ENCODE data around the gene APOC3.

APOC3 gene

DNA sequence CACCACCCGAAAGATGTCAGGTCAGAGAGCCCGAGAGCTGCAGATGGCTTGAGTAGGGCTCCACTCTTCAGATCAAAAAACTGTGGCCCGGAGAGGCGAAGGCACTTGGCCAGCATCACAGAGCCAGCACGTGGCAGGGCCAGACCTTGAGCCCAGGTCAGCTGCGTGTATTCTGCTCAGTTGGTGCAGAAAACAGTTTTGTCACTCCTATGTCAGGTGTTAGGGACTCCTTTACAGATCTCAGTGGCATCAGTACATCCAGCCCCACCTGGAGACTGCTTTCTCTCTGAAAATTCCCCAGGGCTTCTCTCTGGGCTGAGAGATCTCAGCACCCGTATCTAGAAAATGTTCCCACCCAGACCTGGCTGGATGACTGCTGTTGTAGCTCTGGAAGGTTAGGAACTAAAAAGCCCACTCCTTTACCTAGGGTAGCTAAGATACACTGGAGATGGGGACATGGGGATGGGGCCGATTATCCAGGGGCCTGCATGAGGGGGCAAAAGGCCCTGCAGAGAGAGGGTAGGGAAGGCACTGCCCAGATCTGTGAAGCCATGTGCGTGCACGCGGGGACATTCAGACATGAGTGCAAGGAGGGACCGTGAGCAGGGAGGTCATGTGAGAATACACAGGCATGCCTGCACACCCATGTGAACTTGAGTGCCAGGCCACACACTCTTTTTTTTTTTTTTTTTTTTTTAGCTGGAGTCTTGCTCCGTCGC is 4.3 kb downstream of the APOC3 start:
- TF ChIP-seq, protein P1, sequence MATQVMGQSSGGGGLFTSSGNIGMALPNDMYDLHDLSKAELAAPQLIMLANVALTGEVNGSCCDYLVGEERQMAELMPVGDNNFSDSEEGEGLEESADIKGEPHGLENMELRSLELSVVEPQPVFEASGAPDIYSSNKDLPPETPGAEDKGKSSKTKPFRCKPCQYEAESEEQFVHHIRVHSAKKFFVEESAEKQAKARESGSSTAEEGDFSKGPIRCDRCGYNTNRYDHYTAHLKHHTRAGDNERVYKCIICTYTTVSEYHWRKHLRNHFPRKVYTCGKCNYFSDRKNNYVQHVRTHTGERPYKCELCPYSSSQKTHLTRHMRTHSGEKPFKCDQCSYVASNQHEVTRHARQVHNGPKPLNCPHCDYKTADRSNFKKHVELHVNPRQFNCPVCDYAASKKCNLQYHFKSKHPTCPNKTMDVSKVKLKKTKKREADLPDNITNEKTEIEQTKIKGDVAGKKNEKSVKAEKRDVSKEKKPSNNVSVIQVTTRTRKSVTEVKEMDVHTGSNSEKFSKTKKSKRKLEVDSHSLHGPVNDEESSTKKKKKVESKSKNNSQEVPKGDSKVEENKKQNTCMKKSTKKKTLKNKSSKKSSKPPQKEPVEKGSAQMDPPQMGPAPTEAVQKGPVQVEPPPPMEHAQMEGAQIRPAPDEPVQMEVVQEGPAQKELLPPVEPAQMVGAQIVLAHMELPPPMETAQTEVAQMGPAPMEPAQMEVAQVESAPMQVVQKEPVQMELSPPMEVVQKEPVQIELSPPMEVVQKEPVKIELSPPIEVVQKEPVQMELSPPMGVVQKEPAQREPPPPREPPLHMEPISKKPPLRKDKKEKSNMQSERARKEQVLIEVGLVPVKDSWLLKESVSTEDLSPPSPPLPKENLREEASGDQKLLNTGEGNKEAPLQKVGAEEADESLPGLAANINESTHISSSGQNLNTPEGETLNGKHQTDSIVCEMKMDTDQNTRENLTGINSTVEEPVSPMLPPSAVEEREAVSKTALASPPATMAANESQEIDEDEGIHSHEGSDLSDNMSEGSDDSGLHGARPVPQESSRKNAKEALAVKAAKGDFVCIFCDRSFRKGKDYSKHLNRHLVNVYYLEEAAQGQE (IDR thresholded peaks at IDR 0.05; ENCODE audit: insufficient read depth in 1 of 2, low read depth in 2 of 2, low read length in 2 of 2), result no peak
- TF ChIP-seq SIN3A (IDR thresholded peaks at IDR 0.05; ENCODE audit: borderline replicate concordance, insufficient read depth, low read length) (no peak), TAF1 (IDR thresholded peaks at IDR 0.05; ENCODE audit: borderline replicate concordance, insufficient read depth, low read length) (no peak), FOXP2 (optimal IDR thresholded peaks at IDR 0.05; ENCODE audit: borderline replicate concordance, extremely low read depth, extremely low read length, insufficient read depth) (no peak), POLR2AphosphoS5 (IDR thresholded peaks at IDR 0.05; ENCODE audit: low read depth, low read length) (no peak)

DNA sequence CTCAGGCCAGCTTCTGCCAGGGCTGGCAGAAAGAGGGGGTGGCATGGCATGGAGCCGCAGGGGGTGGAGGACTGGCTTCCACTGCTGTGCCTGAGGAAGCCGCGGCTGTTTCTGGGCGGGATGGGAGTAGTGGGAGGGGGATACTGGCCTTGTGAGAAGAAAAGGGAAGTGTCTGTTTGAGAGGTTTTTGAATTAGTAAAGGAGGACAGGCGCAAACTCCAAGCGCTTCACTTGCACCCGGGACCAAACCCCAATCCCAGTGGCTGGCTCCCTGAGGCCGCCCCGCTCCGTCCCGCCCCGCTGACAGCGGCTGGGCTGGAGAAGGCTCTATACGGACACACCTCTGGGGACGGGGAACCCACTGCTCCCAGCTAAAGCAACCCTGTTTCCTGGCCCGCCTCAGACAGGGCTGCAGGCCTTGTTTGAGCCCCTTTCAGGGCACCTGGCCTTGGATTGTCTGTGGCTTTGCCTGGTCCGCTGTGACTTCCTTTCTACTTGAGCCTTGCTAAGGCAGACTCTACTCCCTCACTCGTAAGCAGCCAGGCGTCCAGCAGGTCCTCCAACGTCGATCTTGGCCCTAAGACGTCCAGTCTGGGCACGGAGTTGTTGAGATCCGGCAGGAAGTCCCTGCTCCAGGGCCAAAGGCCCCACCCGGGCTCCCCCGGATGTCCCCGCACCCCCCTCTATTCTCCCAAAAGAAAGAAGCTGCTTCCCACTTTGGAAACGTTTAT is 5.5 kb downstream of the APOC3 start:
- TF ChIP-seq, protein P1 (IDR thresholded peaks at IDR 0.05; ENCODE audit: insufficient read depth in 1 of 2, low read depth in 2 of 2, low read length in 2 of 2), result no peak
- TF ChIP-seq FOXP2 (optimal IDR thresholded peaks at IDR 0.05; ENCODE audit: borderline replicate concordance, extremely low read depth, extremely low read length, insufficient read depth) (no peak), SIN3A (IDR thresholded peaks at IDR 0.05; ENCODE audit: borderline replicate concordance, insufficient read depth, low read length) (no peak), POLR2AphosphoS5 (IDR thresholded peaks at IDR 0.05; ENCODE audit: low read depth, low read length) (no peak), TAF1 (IDR thresholded peaks at IDR 0.05; ENCODE audit: borderline replicate concordance, insufficient read depth, low read length) (no peak)

DNA sequence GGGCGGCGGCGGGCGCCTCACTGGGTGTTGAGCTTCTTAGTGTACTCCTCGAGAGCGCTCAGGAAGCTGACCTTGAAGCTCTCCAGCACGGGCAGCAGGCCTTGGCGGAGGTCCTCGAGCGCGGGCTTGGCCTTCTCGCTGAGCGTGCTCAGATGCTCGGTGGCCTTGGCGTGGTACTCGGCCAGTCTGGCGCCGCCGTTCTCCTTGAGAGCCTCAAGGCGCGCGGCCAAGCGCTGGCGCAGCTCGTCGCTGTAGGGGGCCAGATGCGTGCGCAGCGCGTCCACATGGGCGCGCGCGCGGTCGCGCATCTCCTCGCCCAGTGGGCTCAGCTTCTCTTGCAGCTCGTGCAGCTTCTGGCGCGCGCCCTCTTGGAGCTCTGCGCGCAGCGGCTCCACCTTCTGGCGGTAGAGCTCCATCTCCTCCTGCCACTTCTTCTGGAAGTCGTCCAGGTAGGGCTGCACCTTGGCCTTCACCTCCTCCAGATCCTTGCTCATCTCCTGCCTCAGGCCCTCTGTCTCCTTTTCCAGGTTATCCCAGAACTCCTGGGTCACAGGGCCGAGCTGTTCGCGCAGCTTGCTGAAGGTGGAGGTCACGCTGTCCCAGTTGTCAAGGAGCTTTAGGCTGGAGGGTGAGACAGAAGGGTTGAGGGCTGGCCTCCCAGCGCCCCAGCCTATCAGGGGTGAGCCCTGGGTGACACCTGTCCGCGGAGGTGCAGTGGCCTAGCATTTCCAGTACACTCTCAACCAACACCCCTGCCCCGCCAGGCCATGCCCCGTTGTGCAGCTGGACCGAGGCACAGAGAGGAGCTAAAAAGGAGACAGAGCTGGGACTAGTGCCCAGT is 6.3 kb downstream of the APOC3 start:
- TF ChIP-seq, protein P1 (IDR thresholded peaks at IDR 0.05; ENCODE audit: insufficient read depth in 1 of 2, low read depth in 2 of 2, low read length in 2 of 2), result no peak
- TF ChIP-seq SIN3A (IDR thresholded peaks at IDR 0.05; ENCODE audit: borderline replicate concordance, insufficient read depth, low read length) (no peak), TAF1 (IDR thresholded peaks at IDR 0.05; ENCODE audit: borderline replicate concordance, insufficient read depth, low read length) (no peak), FOXP2 (optimal IDR thresholded peaks at IDR 0.05; ENCODE audit: borderline replicate concordance, extremely low read depth, extremely low read length, insufficient read depth) (peak; percentile 12), POLR2AphosphoS5 (IDR thresholded peaks at IDR 0.05; ENCODE audit: low read depth, low read length) (no peak)

DNA sequence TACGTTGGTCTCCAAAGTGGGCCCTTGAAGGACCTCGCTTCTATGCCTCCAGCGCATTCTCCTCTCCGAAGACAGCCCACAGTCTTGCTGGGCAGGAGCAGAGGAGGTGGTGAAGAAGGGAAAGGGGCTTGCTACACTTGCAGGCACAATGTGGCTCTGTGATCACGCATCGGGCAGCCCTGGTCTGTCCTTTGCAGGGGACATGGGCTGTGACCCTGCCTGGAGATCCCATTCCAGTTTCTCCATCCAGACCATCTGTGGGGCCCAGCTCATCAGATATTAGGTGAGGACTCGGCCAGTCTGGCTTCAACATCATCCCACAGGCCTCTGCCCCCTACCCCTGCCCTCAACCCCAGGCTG is 6.9 kb downstream of the APOC3 start:
- TF ChIP-seq SIN3A (IDR thresholded peaks at IDR 0.05; ENCODE audit: borderline replicate concordance, insufficient read depth, low read length), result no peak
- TF ChIP-seq, protein P1 (IDR thresholded peaks at IDR 0.05; ENCODE audit: insufficient read depth in 1 of 2, low read depth in 2 of 2, low read length in 2 of 2), result no peak
- no peak for TF ChIP-seq FOXP2 (optimal IDR thresholded peaks at IDR 0.05; ENCODE audit: borderline replicate concordance, extremely low read depth, extremely low read length, insufficient read depth)
- no peak for TF ChIP-seq TAF1 (IDR thresholded peaks at IDR 0.05; ENCODE audit: borderline replicate concordance, insufficient read depth, low read length)
- no peak for TF ChIP-seq POLR2AphosphoS5 (IDR thresholded peaks at IDR 0.05; ENCODE audit: low read depth, low read length)

Data from PFSK-1 (cell line).